GM12874 (cell line): ENCODE results near the gene MEF2D.

Experiments
- CTCF ChIP-seq: IDR thresholded peaks from 2 replicates; pipeline ENCODE4 v1.5.1; 2011; ENCODE audit warnings: low read depth, mild to moderate bottlenecking, control low read depth, low read length, moderate library complexity; ENCODE audit not compliant: insufficient read depth

The MEF2D gene

GRCh38 chr1:156489935-156490293 lies 10.7 kb downstream of the MEF2D start:
- no peak for TF ChIP-seq CTCF

GRCh38 chr1:156489166-156489934 lies 11.2 kb downstream of the MEF2D start:
- no peak for TF ChIP-seq CTCF

- TF ChIP-seq CTCF, result no peak
Measured at GRCh38 chr1:156488566-156489165, 11.9 kb downstream of the MEF2D start.

- no peak for TF ChIP-seq CTCF
Measured at GRCh38 chr1:156487862-156488261, 12.7 kb downstream of the MEF2D start.

GRCh38 chr1:156486421-156487344 lies 13.9 kb downstream of the MEF2D start:
- TF ChIP-seq CTCF, result no peak

- TF ChIP-seq CTCF, result no peak
Measured at GRCh38 chr1:156485984-156486383, 14.6 kb downstream of the MEF2D start.

GRCh38 chr1:156484480-156485058 lies 16.0 kb downstream of the MEF2D start:
- no peak for TF ChIP-seq CTCF
